RWPE2 (cell line): ENCODE results near the gene FXYD6.
A peak's percentile ranks its signal among the peaks of the same experiment; 100 is the strongest.

Experiments used
- ATAC-seq: fragments of 200-7000 bp; cut with Tn5 transposase; 3 replicates; pipeline ENCODE4 v1.9.1; 2021; ENCODE audit warnings: low read depth
- DNase-seq: peaks from one replicate; pipeline ENCODE4 v3.0.0-alpha.2; 2020; ENCODE audit warnings: low spot score
- H3K27ac ChIP-seq: fragments of 450-650 bp; 2 replicates; pipeline ENCODE4 v1.5.1; 2017; ENCODE audit warnings: mild to moderate bottlenecking; ENCODE audit not compliant: poor library complexity, severe bottlenecking
- H3K27me3 ChIP-seq: fragments of 250-450 bp; sonication (Bioruptor Pico); 2 replicates; pipeline ENCODE4 v1.5.1; 2021; ENCODE audit warnings: mild to moderate bottlenecking, moderate library complexity; ENCODE audit not compliant: insufficient read depth, poor library complexity, severe bottlenecking
- H3K36me3 ChIP-seq: fragments of 250-450 bp; sonication (Bioruptor Pico); 2 replicates; pipeline ENCODE4 v1.5.1; 2020; ENCODE audit warnings: low read depth, mild to moderate bottlenecking, moderate library complexity
- H3K4me1 ChIP-seq: fragments of 250-450 bp; sonication (Bioruptor Pico); 2 replicates; pipeline ENCODE4 v1.5.1; 2021; ENCODE audit warnings: mild to moderate bottlenecking, moderate library complexity; ENCODE audit not compliant: insufficient read depth, poor library complexity, severe bottlenecking
- H3K4me3 ChIP-seq: fragments of 250-450 bp; sonication (Bioruptor Pico); 2 replicates; pipeline ENCODE4 v1.5.1; 2021; ENCODE audit warnings: mild to moderate bottlenecking, moderate library complexity; ENCODE audit not compliant: severe bottlenecking
- H3K9me3 ChIP-seq: fragments of 250-450 bp; sonication (Bioruptor Pico); 2 replicates; pipeline ENCODE4 v1.5.1; 2021; ENCODE audit warnings: mild to moderate bottlenecking, moderate library complexity; ENCODE audit not compliant: severe bottlenecking
- TF ChIP-seq, protein P1 (sequence below): fragments of 450-650 bp; IDR thresholded peaks from one replicate; pipeline ENCODE4 v1.5.1; 2017; ENCODE audit warnings: mild to moderate bottlenecking, moderate library complexity; ENCODE audit not compliant: poor library complexity, severe bottlenecking

Gene FXYD6

GRCh38 chr11:117923275-117923674 is 46.8 kb upstream of the FXYD6 start:
- Histone ChIP-seq H3K27ac (no peak overlapping the region), H3K9me3 (no peaks in the 10 kb centered on the region), H3K27me3 (no peaks in the 10 kb centered on the region), H3K4me1 (no peaks in the 10 kb centered on the region), H3K36me3 (no peaks in the 10 kb centered on the region), H3K4me3 (no peak overlapping the region)
- TF ChIP-seq, protein P1, sequence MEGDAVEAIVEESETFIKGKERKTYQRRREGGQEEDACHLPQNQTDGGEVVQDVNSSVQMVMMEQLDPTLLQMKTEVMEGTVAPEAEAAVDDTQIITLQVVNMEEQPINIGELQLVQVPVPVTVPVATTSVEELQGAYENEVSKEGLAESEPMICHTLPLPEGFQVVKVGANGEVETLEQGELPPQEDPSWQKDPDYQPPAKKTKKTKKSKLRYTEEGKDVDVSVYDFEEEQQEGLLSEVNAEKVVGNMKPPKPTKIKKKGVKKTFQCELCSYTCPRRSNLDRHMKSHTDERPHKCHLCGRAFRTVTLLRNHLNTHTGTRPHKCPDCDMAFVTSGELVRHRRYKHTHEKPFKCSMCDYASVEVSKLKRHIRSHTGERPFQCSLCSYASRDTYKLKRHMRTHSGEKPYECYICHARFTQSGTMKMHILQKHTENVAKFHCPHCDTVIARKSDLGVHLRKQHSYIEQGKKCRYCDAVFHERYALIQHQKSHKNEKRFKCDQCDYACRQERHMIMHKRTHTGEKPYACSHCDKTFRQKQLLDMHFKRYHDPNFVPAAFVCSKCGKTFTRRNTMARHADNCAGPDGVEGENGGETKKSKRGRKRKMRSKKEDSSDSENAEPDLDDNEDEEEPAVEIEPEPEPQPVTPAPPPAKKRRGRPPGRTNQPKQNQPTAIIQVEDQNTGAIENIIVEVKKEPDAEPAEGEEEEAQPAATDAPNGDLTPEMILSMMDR, result no peak
- ATAC-seq (no peak), DNase-seq (no peak)

DNA sequence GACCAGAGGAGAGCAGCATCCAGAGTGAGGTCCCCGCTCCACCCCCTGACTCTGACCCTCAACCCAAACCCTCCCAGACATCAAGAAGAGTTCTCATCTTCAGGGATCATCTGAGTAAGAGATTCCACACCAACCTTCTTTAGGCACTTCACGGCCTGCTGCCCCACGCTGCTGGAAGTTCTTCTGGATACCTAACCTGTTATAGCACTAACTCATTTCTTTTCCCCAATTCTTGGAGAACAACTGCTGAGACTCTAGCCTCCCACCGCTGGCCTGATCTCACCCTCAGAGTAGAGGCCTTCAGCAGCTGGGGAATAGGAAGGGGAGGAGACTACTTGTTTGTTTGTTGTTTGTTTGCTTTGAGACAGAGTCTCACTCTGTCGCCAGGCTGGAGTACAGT is 45.4 kb upstream of the FXYD6 start:
- TF ChIP-seq, protein P1, result no peak
- Histone ChIP-seq H3K9me3 (no peaks in the 10 kb centered on the region), H3K36me3 (no peaks in the 10 kb centered on the region), H3K4me3 (no peak overlapping the region), H3K4me1 (no peaks in the 10 kb centered on the region), H3K27ac (no peak overlapping the region), H3K27me3 (no peaks in the 10 kb centered on the region)
- ATAC-seq (no peak), DNase-seq (no peak)

GRCh38 chr11:117921456-117921855 is 45.0 kb upstream of the FXYD6 start:
- DNase-seq (no peak), ATAC-seq (no peak)
- TF ChIP-seq, protein P1, result no peak
- Histone ChIP-seq H3K4me1 (no peaks in the 10 kb centered on the region), H3K4me3 (no peak overlapping the region), H3K27me3 (no peaks in the 10 kb centered on the region), H3K36me3 (no peaks in the 10 kb centered on the region), H3K27ac (no peak overlapping the region), H3K9me3 (no peaks in the 10 kb centered on the region)

DNA sequence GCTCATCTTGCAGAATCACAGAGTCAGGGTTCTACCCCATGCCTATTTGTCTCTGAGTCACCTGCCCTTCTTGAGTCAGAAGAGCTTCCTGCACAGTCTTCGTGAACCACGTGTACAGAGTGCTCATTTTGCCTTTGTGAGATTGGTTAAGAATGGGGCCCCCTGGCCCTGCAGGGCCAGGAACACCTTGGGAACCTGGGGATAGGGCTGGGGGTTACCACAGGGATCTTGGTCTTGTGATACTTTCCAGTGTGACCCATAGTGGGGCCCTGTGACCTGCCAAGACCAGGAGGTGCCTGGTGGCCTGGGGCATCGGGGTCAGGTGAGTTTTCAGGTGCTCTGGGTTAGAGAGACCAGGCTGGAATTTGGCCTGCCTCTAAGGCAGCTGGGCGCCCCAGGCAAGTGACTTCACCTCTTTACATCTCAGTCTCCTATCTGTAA is 43.3 kb upstream of the FXYD6 start:
- Histone ChIP-seq H3K4me1 (no peaks in the 10 kb centered on the region), H3K9me3 (no peaks in the 10 kb centered on the region), H3K36me3 (no peaks in the 10 kb centered on the region), H3K4me3 (no peak overlapping the region), H3K27ac (no peak overlapping the region), H3K27me3 (no peaks in the 10 kb centered on the region)
- DNase-seq, result peak; percentile 19
- ATAC-seq, result peak; percentile 30; the same call in 1 of the 3 replicates
- TF ChIP-seq, protein P1, result no peak

DNA sequence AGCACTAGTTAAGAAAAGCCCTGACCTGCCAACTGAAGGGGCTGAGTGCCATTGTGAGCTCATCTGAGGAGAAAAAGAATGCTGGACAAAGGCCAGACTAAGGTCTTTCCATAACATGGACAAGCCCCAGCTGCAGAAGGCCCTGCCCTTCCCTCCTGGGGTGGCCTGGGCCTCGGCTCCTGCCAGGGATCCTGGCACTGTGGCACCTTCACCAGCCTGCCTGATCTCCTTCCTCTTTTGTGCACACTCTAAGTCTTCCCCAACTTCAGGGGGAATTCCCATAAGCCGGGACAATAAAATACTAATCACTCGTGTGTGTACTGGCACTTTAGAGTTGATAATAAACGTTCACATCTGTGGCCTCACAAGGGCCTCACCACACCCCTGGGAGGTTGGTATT is 42.9 kb upstream of the FXYD6 start:
- H3K36me3 ChIP-seq, result no peaks in the 10 kb centered on the region
- H3K9me3 ChIP-seq, result no peaks in the 10 kb centered on the region
- H3K4me3 ChIP-seq, result no peak overlapping the region
- no peaks in the 10 kb centered on the region for H3K4me1 ChIP-seq
- TF ChIP-seq, protein P1, result no peak
- H3K27me3 ChIP-seq, result no peaks in the 10 kb centered on the region
- DNase-seq (peak; percentile 10), ATAC-seq (no peak)
- no peak overlapping the region for H3K27ac ChIP-seq
